ENCODE data around the gene TMEM235.
"Not testable (repeated sequence)": the region's sequence is repeated elsewhere in the genome, so short reads cannot be mapped to it uniquely, and the experiment has no call there.

Gene TMEM235

DNA sequence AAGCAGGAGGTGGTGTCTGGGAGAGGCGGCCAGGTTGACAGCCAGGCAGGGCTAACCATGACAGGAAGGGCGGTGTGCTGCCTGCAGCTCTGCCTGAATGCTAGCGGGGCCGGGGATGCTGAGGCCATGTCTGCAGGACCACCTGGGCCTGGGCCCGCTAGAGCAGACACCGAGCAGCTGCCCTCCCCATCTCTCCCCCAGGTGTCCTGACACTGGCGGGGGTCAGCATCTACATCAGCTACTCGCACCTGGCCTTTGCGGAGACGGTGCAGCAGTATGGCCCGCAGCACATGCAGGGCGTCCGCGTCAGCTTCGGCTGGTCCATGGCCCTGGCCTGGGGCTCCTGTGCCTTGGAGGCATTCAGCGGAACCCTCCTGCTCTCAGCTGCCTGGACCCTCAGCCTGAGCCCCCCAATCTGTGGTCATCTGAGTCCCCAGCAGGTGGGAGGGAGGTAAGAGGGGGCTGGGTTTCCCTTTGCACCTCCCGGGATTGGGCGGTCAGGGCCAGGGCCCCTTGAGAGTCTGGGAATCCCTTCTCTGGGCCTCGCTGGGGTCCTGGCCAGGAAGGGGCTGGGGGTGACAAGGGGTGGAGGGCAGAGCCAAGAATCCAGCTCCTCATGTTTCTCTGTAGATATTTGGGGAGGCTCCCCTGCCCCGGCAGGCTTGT is 7.5 kb downstream of the TMEM235 start:
- no peak for DNase-seq (ENCODE audit: low spot score)

- DNase-seq (ENCODE audit: low spot score), result no peak
Observed at GRCh38 chr17:78239489-78239931, 8.1 kb downstream of the TMEM235 start.

DNA sequence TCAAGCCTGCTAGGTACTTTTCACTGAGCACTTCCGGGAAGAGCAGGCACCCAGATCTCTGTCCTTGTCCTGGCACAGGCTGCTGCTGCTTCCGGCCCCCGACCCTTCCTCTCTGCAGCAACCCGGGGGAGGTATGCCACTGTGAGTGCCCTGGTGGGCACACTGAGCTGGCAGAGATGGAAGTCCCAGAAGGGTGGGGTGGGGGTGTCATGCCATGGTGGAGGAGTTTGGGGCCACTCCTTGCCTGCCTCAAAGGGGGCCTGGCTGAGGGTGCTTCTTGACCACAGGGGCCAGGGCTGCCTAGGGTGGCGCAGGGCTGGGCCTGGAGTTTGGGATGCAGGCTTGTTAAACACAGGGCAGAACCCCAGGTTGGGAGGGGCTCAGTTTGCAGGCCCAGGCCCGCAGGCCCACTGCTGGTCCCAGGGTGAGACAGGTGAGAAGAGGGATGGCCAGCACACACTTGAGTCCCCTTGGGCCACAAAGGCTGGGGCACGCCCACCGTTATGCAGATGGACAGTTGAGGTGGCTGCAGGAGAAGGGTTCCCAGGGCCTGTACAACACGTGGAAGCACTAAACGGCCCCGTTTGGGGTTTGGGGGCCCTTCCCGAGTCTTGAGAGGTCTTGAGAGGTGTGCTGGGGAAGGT is 8.7 kb downstream of the TMEM235 start:
- DNase-seq (ENCODE audit: low spot score), result no peak

DNA sequence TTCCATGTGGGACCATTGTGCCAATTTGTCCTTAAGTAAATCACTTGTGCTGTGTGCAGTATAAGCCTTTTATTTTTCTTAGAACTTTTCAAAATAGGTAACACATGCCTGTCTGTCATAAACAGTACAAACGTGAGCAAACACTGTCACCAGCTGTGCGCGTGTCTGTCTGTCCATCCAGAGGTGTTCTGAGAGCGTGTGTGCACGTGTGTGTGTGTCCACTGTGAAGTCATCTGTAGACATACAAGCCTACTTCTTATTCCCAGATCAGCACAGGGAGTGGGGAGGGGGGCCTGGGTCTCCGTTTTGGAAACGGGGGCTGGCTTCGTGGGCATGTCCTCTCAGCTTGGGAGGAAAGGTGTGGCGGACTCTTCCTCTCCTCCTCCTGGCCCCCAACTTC is 9.4 kb downstream of the TMEM235 start:
- no peak for DNase-seq (ENCODE audit: low spot score)

DNA sequence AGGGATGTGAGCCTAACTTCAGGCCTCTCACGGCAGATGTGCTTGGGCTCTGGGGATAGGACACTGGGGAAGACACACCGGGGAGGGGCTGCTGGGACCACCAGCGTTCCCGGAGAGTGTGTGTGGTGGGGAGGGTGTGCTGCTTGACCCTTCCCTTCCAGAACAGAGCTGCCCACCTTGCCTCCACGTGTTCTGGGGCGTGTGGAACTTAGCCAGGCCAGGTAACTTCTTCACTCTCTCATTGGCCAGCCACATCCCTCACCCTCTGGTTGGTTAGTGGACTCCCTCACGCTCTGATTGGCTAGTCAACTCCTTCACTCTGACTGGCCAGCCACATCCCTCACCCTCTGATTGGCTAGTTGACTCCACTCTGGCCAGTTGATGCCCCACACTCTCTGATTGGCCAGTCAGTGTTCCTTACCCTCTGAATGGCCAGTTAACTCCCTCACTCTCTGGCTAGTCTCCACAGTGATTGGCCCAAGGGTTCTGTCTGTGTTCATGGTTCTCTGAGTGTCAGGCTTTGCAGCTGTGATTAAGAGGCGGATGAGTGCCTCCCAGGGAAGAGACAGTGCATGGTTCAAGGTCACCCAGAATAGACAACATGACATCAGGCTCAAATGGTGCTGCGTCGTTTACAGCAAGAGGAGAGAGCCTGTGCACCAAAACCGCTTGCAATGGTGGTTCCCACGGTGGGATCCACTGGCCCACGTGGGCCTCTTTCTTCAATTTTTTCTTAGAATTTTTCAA is 10.0 kb downstream of the TMEM235 start:
- peak; percentile 99 for DNase-seq (ENCODE audit: low spot score)

DNA sequence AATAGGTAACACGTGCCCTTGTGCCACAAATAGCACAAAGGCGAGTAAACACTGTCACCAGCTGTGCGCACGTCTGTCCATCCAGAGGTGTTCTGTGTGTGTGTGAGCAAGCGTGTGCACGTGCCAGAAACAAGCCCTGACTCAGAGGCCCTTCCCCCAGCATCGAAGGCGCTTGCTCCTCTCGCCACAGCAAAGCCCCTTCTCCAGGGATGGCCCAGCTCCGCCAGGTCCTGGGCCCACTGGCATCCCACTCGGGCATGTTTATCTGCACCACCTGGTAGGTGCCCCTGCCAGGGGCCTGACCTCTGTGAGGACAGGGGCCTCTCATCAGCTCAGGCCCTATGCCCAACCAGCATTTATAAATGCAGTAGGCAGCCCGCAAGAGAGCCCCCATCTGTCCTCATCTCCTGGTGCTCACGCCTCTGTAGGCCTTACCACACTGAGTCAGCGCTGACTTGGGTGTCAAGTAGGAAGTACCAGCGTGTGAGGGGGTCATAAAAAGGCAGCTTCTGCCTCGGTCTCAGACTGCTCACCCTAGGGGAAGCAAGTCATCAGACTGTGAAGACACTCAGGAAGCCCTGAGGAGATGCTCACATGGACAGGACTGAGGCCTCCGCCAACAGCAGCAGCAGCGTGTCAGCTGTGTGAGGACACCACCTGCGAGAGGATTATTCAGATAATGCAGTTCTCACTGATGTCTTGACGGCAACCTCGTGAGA is 10.8 kb downstream of the TMEM235 start:
- no peak for DNase-seq (ENCODE audit: low spot score)

DNA sequence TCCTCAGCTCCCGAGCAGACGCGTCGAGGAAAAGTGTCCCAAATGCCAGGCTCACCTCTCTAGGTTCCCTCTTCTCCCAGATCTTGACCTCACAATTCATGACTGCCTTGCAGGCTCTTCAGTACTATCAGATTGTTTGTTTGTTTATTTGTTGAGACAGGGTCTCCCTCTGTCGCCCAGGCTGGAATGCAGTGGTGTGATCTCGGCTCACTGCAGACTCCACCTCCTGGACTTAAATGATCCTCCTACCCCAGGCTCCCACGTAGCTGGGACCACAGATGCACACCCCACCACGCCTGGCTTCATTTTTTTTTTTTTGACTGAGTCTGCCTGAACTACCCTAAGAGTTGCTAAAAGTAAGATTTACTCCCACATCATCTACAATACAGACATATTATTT is 15.9 kb downstream of the TMEM235 start:
- no peak for DNase-seq (ENCODE audit: low spot score)

GRCh38 chr17:78248051-78248914 is 16.9 kb downstream of the TMEM235 start:
- peak; percentile 59 for DNase-seq (ENCODE audit: low spot score)

DNA sequence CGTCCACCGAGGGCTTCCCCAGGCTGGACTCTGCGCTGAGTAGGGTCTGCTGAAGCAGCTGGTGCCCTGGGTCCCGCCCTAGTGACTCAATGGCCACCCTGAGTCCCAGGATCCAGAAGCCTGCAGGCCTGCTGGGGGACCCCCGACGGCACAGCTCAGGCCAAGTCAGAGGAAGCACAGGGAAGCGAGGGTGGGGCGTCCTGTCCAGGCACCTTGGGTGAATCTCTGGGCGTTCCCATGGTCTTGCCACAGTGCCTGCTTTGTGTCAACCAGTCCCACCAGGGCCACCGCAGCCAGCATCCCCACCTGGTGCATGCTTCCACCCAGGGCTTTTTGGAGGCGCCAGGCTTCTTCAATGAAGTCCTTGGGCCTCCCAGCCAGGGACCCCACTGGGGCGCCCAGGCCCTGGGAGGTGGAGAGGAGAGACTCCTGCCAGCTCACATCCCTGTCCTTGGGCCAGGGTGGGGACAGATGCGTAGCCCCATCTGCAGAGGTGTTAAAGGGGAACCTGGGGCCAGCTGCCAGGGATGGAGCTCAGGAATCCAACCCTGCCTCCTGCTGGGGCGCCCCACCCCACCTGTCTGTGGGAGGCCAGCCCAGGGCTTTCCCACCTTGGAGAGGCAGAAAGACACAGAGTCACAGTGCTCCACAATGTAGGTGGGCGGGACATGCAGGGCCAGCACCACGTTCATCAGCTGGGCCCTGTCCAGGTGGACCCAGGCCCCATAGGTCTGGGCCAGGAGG is 17.8 kb downstream of the TMEM235 start:
- no peak for DNase-seq (ENCODE audit: low spot score)

- no peak for DNase-seq (ENCODE audit: low spot score)
Observed at GRCh38 chr17:78249818-78250806, 18.7 kb downstream of the TMEM235 start.

DNA sequence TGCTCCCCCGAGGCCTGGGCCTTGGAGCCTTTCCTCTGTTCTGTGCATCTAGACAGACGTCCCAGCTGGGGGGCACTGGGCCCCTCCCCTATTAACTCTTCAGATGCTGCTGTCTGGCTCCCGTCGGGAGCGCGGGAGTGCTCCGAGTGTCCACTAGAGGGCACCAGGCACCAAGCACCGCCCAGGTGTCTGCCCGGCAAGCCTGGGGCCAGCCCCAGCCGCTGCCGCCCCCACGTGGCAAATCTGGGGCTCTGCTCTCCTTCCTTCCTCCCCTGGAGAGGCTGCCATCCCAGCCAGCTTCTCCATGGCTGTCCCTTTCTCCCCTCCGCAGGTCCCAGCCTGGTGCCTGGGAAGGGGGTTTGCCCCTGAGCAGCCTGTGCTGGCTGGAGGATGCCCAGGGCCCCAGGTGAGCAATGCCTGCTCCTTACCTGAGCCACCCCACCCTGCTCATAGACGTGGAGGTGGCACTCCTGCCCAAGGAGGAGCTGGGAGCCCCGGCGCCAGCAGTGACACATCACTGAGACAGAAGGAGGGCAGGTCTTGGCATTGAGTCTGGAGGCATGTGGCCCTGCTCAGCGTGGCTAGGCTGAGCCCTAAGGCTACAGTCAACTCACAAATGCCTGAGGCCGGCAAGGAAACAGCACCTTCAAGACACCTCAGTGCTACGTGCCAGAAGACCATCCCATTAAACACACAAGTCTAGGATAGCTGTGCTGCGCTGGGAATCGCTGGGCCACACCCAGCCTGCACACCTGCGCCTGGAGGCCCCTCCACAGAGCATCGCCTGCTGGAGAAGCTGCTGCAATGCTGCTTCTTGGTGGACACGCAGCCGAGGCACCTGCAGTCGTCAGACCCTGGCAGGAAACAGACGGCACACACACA is 19.7 kb downstream of the TMEM235 start:
- DNase-seq (ENCODE audit: low spot score), result peak; percentile 83

DNA sequence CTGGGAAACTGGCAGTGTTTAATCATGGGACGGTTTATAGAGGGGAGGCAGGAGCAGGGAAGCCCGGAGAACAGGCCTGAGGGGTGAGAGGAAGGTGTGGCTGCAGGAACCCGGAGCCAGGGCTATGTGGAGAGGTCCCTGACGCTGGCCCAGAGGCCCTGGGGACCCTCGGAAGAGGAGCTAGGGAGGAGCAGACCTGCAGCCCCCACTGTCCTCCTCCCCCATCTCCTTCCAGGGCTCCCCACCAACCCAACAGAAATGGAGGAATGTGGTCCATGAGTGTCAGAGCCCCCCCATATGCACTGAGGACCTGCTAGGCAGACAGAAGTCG is 20.3 kb downstream of the TMEM235 start:
- no peak for DNase-seq (ENCODE audit: low spot score)

DNA sequence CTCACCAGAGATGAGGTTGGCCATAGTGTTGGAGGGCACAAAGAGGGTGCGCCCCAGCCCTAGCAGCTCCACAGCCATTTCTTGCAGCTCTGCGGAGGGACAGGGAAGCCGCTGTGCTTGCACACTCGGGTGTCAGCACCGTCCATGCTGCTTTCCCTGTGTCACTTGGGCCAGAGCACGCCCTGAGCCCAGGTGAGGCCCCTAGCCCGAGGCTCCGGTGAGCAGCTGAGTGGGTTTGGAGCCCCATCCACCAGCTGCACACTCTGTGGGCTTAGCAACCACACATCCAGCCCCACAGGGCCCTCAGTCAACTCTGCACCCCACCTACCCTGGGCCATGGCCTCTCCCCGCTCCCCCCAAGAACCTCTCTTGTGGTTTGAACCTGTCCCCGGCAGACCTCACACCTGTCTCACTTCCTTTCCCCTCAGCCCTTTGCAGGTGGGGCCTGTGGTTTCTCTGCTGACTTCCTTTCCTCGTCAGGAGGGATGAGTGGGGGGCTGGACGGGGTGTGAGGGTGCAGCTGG is 20.7 kb downstream of the TMEM235 start:
- DNase-seq (ENCODE audit: low spot score), result no peak

- no peak for DNase-seq (ENCODE audit: low spot score)
Observed at GRCh38 chr17:78252701-78253635, 21.5 kb downstream of the TMEM235 start.

- DNase-seq (ENCODE audit: low spot score), result not testable (repeated sequence)
Observed at GRCh38 chr17:78253636-78253945, 22.2 kb downstream of the TMEM235 start.

GRCh38 chr17:78253946-78254672 is 22.7 kb downstream of the TMEM235 start:
- peak; percentile 64 for DNase-seq (ENCODE audit: low spot score)

Data from pons (tissue), 1 donor.